Glomerular visceral epithelial cell (primary cell): Measurements from ENCODE around the gene OR11G2.
"Not testable (repeated sequence)": the region's sequence is repeated elsewhere in the genome, so short reads cannot be mapped to it uniquely, and the experiment has no call there.

ENCODE experiments used
- DNase-seq: peaks from one replicate; pipeline ENCODE4 v3.0.0-alpha.2; 2016; ENCODE audit errors: extremely low spot score

The OR11G2 gene

GRCh38 chr14:20190596-20190995, at the start of gene OR11G2:
Gene OR11G2 (plus strand): TSS chr14:20190896. CDS start chr14:20197438, 6,542 bp downstream.
- no peak for DNase-seq

DNA sequence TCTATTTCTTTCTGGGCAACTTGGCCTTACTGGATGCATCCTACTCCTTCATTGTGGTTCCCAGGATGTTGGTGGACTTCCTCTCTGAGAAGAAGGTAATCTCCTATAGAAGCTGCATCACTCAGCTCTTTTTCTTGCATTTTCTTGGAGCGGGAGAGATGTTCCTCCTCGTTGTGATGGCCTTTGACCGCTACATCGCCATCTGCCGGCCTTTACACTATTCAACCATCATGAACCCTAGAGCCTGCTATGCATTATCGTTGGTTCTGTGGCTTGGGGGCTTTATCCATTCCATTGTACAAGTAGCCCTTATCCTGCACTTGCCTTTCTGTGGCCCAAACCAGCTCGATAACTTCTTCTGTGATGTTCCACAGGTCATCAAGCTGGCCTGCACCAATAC, 46.8 kb upstream of the OR11G2 start:
- no peak for DNase-seq

GRCh38 chr14:20144820-20145219, 45.9 kb upstream of the OR11G2 start:
- no peak for DNase-seq

DNA sequence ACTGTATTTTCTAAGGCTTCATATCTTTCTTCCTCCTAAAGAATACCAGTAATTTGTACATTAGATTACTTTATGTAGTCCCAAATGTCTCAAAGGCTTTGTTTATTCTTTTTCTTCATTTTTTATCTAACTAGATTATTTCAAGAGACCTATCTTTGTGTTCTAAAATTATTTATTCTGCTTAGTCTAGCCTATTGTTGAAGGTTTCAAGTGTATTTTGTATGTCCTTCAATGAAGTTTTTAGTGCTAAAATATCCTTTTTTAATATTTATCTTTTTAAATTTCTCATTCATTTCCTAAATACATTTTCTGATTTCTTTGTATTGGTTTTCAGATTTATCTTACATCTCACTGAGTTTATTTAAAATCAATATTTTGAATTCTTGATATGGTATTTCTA, 26.2 kb upstream of the OR11G2 start:
- DNase-seq = no peak

DNA sequence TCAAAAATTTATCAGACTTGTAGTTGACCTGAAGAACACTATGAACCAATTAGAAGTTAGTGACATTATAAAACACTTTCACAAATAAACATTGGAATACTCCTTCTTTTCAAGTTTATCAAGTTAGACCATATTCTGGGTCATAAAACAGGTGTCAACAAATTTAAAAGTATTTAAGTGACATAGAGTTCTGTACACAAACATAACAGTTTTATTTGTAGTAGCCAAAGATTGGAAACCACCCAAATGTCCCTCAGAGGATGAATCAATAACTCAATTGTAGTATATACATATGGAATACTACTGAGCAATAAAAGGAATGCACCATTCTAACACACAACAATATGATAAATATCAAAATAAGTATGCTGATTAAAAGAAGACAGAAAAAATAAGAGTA, 23.6 kb upstream of the OR11G2 start:
- DNase-seq = no peak

DNA sequence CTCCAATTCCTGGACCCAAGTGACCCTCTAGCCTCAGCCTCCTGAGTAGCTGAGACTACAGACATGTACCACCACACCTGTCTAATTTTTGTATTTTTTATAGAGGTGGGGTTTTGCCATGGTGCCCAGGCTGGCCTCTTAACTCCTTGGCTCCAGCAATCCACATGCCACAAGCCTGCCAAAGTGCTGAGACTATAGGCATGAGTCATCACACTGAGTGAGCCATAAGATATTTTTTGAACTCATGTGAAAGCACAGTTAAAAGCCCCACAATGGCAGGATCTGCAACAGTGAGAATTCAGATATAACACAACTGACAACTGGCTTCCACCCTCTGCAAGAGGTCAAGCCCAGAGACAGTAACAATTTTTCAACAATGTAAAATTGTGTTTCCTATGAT, 20.8 kb upstream of the OR11G2 start:
- peak; percentile 29 for DNase-seq

DNA sequence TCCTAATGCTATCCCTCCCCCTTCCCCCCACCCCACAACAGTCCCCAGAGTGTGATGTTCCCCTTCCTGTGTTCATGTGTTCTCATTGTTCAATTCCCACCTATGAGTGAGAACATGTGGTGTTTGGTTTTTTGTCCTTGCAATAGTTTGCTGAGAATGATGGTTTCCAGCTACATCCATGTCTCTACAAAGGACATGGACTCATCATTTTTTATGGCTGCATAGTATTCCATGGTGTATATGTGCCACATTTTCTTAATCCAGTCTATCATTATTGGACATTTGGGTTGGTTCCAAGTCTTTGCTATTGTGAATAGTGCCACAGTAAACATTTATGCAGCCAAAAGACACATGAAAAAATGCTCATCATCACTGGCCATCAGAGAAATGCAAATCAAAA, 16.5 kb upstream of the OR11G2 start:
- not testable (repeated sequence) for DNase-seq

- DNase-seq = no peak
Measured at GRCh38 chr14:20176330-20176729, 14.4 kb upstream of the OR11G2 start.

DNA sequence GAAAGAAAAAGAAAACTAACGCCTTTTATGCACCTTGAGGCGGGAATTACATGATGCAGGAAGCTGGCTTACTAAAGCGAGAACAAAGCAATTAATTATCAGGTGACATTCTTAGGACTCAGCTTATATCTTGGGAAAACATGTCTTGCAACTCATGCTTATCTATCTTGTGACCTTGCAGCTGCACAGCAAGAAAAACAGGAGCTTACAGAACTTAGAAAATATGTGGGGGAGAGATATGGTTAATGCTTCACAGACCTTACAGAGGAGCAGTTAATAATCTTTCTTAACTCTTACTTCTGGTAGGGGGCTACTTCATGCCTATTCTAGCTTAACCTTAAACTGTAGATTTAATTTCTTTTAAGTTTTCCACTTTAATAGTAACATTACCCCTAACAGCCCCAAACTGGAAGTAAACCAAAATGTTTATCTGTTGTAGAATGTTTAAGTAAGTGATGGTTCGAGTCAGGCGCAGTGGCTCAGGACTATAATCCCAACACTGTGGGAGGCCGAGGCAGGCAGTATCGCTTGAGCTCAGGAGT, 13.2 kb upstream of the OR11G2 start:
- no peak for DNase-seq

- no peak for DNase-seq
Measured at GRCh38 chr14:20179218-20179617, 11.5 kb upstream of the OR11G2 start.

- no peak for DNase-seq
Measured at GRCh38 chr14:20179880-20180279, 10.8 kb upstream of the OR11G2 start.

DNA sequence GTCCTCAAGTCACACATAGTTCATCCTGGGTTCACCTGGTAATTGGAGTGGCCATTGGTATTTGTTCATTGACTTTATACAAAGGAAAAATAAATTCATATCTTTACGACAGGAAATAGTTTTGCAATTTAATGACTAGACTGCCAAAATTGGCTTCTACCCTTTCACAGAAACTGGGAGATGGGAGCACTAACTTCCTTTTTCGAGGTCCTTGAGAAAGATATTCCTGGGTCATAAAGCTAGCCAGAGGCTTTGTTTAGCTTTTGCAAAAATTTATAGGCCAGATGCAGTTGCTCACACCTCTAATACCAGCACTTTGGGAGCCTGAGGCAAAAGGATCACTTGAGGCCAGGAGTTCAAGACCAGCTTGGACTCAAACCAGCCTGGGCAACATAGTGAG, 10.2 kb upstream of the OR11G2 start:
- DNase-seq = no peak

DNA sequence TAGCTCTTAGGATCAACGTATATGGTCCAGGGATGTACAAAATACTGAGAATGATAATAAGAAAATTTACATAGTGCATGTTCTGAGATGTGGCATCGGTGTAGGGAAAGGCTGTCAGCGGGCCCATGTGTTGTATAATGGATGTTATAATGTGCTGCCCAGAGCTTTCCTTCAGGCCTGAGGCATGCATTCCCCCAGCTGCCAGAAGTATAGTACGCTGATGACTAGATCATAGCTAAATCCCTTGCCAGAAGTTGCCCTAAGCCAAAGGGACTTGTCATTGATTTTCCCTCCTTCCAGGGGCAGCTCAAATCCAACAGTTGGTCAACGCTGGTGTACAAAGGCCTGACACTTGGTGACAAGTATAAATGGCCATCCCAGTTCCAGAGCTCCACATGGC, 6.5 kb upstream of the OR11G2 start:
- DNase-seq = no peak

- DNase-seq = no peak
Measured at GRCh38 chr14:20191396-20191795, 700 bp downstream of the OR11G2 start.

DNA sequence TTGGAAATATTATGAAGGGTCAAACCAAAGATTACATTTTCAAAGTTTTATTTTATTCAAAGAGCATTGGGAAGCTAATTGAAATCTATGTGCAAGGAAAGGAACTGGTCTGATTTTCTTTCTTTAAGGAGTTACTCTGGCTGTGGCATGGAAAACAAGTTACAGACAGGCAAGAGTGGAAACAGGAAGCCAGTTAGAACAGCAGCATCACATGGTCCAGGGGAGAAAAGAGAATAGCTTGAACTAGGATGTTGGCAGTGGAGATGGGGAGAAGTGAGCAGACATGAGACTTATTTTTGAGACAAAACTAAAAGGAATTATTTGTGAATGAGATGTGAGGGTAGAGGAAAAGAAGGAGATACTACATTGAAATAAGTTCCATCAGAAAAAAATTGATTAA, 3.4 kb downstream of the OR11G2 start:
- no peak for DNase-seq

DNA sequence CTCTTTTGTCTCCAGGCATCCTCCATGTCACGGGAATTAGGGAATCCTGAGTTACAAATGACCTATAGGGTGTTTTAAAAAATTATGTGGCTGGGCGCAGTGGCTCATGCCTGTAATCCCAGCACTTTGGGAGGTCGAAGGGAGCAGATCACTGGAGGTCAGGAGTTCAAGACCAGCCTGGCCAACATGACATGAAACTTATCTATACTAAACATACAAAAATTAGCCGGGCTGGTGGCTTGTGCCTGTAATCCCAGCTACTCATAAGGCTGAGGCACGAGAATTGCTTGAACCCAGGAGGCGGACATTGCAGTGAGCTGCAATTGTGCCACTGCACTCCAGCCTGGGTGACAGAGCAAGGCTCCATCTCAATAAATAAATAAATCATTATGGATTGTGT, 4.5 kb downstream of the OR11G2 start:
- DNase-seq = not testable (repeated sequence)

DNA sequence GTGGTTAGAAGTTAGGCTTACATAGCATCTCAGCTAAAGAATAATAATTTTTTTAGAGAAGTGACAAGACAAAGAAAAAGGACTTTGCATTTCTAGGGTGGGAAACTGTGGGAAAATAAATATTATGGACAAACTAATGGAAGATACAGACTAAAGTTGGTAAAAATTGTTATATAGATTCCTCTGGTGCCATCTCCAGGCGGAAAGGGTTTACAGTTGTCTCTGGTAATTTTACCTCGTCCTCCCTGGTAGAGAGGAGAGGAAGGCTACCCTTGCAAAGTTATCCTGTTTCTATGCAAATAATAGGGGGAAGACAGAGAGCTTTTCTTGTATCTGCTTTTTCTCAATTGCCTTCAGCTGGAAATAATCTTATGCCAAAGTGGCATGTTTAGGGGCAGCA, 5.2 kb downstream of the OR11G2 start:
- DNase-seq = no peak

- DNase-seq = no peak
Measured at GRCh38 chr14:20197459-20197858, 6.8 kb downstream of the OR11G2 start.

- DNase-seq = no peak
Measured at GRCh38 chr14:20198991-20199390, 8.3 kb downstream of the OR11G2 start.

GRCh38 chr14:20204721-20205120, 14.0 kb downstream of the OR11G2 start:
- no peak for DNase-seq

- no peak for DNase-seq
Measured at GRCh38 chr14:20209595-20209994, 18.9 kb downstream of the OR11G2 start.

DNA sequence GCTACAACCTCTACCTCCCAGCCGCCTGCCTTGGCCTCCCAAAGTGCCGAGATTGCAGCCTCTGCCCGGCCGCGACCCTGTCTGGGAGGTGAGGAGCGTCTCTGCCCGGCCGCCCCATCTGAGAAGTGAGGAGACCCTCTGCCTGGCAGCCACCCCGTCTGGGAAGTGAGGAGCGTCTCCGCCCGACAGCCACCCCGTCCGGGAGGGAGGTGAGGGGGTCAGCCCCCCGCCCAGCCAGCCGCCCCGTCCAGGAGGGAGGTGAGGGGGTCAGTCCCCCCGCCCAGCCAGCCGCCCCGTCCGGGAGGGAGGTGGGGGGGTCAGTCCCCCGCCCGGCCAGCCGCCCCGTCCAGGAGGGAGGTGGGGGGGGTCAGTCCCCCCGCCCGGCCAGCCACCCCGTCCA, 21.7 kb downstream of the OR11G2 start:
- not testable (repeated sequence) for DNase-seq

DNA sequence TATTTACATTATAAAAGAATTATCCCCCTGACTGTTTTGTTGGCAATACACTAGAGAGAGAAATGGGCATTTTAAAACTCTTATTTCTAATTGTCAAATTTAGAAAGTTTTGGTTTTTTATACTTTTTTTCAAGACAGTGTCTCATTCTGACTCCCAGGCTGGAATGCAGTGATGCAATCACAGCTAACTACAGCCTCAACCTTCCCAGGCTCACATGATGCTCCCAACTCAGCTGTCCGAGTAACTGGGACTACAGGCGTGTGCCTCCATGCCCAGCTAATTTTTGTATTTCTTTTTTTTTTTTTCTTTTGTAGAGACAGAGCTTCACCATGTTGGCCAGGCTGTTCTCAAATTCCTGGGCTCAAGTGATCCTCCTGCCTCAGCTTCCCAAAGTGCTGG, 24.5 kb downstream of the OR11G2 start:
- no peak for DNase-seq

GRCh38 chr14:20219033-20219432, 28.3 kb downstream of the OR11G2 start:
- no peak for DNase-seq

GRCh38 chr14:20223410-20223809, 32.7 kb downstream of the OR11G2 start, which contains the start of gene OR11H6:
Gene OR11H6 (plus strand): TSS chr14:20223710. CDS start chr14:20223710, 0 bp downstream.
- DNase-seq = no peak
